Heart left ventricle (tissue), 13 donors: ENCODE measurements around the gene SLC12A8.
A peak's percentile ranks its signal among the peaks of the same experiment; 100 is the strongest.

Experiments
- POLR2A ChIP-seq, 2 donors: fragments of 450-650 bp; IDR thresholded peaks; one replicate each; pipeline ENCODE4 v1.6.1; 2017; ENCODE audit warnings: antibody characterized with exemption in 2 of 2, mild to moderate bottlenecking in 2 of 2, moderate library complexity in 2 of 2
- TF ChIP-seq, protein P1 (sequence below), 12 donors: fragments of 200-600 bp; sonication (generic) in 4 of 12; IDR thresholded peaks; one replicate each; pipeline versions ENCODE4 v1.5.0 to v1.8.0; 2018 to 2022; ENCODE audit warnings: antibody characterized with exemption in 12 of 12, mild to moderate bottlenecking in 5 of 12
- donor health status: ischemic (EF 13 %, LVEDD 7.1; RV severe dilation, severe dysfunction).
- donor health status: DM: no; HTN: yes; CAD: no.
- donor health status: DM: no; HTN: no; CAD: no.
- donor health status: ischemic (EF 25% LVEDD 6.9; RV normal size, moderate dysfunction).
- donor health status: ischemic (EF 25% LVEDD 5.7; RV mildly dilated, moderate dysfunction).
- donor health status: ischemic (EF 35%, LVEDD 5.7; RV mildly dilated, moderate dysfunction).
- donor health status: nonischemic (EF 11% LVEDD 7.7; RV severe dilation, severe dysfunction).
- donor health status: DM: yes; HTN: yes; CAD: no.
- donor health status: PGD.
- donor health status: ischemic (EF 29% LVEDD 5.4; RV normal size, mild dysfunction).
- donor health status: nonischemic (EF 23%, LVEDD 6.1; RV moderate dilation, normal function).

- TF ChIP-seq, protein P1, sequence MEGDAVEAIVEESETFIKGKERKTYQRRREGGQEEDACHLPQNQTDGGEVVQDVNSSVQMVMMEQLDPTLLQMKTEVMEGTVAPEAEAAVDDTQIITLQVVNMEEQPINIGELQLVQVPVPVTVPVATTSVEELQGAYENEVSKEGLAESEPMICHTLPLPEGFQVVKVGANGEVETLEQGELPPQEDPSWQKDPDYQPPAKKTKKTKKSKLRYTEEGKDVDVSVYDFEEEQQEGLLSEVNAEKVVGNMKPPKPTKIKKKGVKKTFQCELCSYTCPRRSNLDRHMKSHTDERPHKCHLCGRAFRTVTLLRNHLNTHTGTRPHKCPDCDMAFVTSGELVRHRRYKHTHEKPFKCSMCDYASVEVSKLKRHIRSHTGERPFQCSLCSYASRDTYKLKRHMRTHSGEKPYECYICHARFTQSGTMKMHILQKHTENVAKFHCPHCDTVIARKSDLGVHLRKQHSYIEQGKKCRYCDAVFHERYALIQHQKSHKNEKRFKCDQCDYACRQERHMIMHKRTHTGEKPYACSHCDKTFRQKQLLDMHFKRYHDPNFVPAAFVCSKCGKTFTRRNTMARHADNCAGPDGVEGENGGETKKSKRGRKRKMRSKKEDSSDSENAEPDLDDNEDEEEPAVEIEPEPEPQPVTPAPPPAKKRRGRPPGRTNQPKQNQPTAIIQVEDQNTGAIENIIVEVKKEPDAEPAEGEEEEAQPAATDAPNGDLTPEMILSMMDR (IDR thresholded peaks at IDR 0.05), result peak in 11 of 12 donors; percentile 17 to 49 (median 36)
- TF ChIP-seq POLR2A (IDR thresholded peaks at IDR 0.05), result no peak
These were observed 61.8 kb downstream of the SLC12A8 start for GRCh38 chr3:125150525-125151441.
